Measurements from ENCODE around the gene CAST. TPM values are rescaled to one million over a fixed set of nuclear protein-coding genes. Genes with fewer than 3 reads are reported as not detected.

Gene CAST, protein sequence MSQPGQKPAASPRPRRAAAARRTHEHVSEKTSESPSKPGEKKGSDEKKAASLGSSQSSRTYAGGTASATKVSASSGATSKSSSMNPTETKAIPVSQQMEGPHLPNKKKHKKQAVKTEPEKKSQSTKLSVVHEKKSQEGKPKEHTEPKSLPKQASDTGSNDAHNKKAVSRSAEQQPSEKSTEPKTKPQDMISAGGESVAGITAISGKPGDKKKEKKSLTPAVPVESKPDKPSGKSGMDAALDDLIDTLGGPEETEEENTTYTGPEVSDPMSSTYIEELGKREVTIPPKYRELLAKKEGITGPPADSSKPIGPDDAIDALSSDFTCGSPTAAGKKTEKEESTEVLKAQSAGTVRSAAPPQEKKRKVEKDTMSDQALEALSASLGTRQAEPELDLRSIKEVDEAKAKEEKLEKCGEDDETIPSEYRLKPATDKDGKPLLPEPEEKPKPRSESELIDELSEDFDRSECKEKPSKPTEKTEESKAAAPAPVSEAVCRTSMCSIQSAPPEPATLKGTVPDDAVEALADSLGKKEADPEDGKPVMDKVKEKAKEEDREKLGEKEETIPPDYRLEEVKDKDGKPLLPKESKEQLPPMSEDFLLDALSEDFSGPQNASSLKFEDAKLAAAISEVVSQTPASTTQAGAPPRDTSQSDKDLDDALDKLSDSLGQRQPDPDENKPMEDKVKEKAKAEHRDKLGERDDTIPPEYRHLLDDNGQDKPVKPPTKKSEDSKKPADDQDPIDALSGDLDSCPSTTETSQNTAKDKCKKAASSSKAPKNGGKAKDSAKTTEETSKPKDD
- 156 and 193 TPM in 2 replicates for total RNA-seq

DNA sequence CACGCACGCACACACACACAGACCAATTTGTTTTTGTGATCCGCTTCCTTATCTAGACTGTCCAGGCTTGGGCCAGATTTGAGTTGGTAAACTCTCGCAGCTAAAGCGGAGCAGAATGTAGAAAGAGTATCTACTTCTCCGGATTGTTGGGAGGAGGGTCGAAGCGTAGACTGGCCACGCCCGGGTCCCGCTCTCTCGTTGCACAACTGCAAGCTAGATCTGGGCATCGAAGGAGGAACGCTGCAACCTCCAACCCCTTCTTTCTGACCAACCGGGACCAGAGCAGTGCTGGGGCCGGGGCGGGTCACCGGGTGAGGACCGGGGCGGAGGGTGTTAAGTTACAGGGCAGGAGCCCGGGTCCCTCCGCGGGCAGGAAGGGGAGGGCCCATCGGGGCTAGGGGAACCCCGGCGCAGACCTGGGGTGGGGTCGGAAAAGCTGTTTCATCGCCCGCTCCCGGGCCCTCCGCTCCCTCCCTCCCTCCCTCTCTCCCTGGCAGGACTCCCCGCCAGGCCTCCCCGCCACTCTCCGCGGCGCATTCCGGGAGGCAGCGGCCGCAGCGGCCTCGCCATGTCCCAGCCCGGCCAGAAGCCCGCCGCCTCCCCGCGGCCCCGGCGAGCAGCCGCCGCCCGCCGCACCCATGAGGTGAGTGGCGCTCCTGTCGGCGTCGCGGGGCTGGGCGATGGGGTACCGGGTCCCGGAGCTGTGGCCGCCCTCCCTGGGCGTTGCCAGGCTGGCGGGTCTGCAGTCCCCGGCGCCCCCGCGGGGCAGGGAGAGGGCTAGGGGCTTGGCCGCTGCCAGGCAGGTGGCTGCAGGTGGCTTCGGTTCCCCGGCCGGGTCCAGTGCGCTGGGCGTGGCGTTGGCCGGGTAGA lies at the start of gene CAST:
TSS of gene CAST (plus strand) at position 522 of the 870 bp plus-strand sequence. CDS start at position 569, 47 bp downstream.

Other genes with a start within 250 kb of the CAST start
- gene PCSK1, start 229.1 kb upstream of the CAST start, total RNA-seq: 17.7 and 30.1 TPM in 2 replicates
- gene ERAP1, start 145.6 kb downstream of the CAST start, total RNA-seq: 38.9 and 45.6 TPM in 2 replicates
- gene ERAP2, start 214.1 kb downstream of the CAST start, total RNA-seq: 0.62 and 1.3 TPM in 2 replicates